ENCODE measurements around the gene ZNF76. TPM values are rescaled to one million over a fixed set of nuclear protein-coding genes. Genes with fewer than 3 reads are reported as not detected.

ZNF76 gene
- polyA plus RNA-seq, 5 donors, result 34.8 to 49.3 (median 41.2) TPM

DNA sequence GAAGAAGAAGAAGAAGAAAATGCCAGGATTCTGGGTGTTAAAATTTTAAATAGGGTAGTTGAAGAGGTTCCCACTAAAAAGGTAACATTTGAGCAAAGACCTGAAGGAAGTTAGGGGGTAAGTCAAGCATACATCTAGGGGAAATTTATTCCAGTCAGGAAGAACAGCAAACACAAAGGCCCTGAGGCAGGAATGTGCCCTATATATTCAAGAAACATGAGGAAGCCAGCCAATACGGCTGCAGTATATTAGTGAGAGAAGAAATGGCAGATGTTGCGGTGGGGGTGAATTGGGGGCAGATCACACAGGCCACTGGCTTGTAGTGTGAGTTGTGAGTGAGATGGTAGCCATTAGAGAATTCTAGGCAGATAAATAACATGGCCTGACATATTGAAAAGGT is 6.0 kb downstream of the ZNF76 start:
- no peak for DNase-seq

- DNase-seq, result no peak
Measured at GRCh38 chr6:35267446-35267845, 7.9 kb downstream of the ZNF76 start.

GRCh38 chr6:35267897-35268296 is 8.4 kb downstream of the ZNF76 start:
- no peak for DNase-seq

- no peak for DNase-seq
Measured at GRCh38 chr6:35272005-35272404, 12.5 kb downstream of the ZNF76 start.

GRCh38 chr6:35273822-35274559 is 14.5 kb downstream of the ZNF76 start:
- DNase-seq, result no peak

DNA sequence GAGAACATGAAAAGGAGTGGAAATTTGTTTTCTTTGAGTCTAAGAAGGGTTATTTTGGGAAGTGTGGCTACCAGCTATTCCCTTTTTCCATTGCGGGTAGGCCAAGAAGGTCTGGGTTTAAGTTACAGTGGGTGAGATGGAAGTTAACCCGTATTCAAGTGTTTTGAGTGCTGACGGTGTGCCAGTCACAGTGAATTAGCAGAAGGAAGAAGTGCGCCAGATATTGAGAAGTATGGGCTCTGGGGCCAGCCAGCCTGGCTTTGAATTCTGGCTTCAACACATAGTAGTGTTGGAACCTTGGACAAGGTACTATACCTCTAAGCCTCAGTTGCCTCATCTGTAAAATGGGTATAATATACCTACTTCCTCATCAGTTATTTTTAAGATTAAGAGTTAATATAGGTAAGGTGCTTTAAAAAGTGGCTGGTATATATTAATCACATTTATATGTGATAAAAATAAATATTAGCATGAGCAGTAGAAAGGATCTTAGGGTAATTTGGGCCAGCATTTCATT is 16.3 kb downstream of the ZNF76 start:
- DNase-seq, result no peak

DNA sequence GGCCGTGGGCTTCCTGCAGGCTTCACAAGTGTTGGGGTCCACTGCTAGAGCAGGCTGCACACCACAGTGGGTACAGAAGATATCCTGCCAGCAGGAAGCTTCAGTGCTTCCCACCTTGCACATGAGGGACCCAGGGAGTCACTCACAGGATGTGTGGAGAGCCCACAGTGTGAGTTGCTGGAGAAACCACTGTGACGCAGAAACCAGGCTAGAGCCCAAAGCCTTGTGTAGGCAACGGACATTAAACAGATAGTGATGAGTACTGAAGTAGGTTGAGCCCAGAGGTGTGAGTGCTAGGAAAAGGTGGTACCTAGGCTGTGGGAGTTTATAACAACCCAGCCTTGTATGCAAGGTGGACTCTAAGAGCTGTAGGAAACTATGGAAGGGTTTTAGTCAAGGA is 19.2 kb downstream of the ZNF76 start:
- no peak for DNase-seq

DNA sequence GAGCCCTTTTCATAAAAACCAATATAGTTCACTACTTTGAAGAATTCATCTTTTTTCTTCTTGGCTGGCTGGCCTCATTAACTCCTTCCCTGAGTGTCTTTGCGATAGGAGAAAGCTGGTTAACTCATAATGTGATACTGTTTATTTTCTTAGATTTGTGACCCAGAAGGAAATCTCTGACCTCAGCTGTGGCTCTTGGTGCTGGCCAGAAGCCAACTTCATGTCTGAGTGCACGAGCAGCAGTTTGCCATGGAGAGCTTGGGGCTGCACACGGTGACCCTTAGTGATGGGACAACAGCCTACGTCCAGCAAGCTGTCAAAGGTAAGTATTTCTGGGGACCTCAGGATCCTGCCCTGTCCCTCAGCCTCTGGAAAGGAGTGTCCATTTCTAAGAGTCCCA is 21.4 kb downstream of the ZNF76 start:
- DNase-seq, result no peak

DNA sequence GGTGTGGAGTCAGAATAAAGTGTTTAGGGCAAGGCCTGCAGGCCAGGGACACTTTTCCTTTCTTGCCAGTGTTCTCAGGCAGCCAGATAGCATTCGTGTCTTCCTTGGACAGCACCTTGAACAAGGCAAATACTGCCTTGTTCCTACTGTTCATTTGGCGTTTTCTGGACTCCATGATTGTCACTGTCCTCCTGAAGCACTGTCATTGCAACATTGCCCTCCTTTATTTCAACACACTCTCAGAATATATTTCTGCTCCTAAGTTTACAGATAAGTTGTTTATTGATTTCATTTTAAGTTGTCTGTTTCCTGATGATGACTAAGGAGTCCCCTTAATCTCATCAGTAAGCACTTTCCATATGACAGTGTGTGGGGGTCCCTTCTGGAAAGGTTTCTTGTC is 22.9 kb downstream of the ZNF76 start:
- no peak for DNase-seq

DNA sequence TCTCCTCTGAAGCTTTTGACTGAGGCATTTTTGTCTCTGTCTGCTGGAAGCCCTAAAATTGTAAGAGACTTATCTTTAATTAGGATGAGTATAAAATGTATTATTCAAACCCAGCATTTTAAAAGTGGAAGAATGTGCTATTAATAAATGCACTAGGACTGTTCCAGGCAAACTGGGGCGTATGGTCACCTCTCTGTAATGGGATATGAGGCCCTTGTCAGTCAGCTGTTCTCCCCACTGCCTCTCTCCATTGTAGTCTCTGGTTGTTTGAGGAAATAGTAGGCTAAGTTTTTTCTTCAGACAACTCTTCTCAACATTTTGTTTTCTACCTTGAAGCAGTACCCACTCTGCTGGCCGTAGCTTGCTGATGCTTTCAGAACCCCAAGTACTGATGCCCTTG is 23.8 kb downstream of the ZNF76 start:
- DNase-seq, result no peak

DNA sequence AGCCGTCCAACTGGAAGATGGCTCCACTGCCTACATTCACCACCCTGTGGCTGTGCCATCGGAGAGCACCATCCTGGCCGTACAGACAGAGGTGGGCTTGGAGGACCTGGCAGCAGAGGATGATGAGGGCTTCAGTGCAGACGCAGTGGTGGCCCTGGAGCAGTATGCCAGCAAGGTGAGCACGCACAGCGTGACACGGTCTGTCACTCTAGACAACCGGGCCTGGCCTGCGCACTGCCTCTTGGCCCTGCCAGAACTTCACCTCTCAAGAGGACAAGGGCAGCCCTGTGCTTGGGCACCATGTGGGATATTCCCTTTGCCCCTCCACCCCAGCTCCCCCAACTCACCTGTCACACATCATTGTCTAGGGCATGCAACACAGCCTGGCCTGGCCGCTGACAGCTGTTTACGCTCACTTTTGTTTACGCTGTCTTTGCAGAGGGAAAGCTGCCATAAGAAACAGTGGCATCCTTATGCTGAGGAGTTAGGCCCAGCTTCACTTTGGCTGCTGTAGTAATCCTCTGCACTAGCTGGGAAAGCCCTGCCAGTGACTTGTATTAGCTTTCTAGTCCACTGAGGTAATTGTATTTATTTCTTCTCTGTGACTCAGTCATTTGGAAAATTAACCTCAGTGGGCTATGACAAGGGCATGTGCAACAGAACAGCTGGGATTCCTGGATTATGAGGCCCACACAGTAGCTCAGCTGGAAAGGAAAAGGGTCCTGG is 28.3 kb downstream of the ZNF76 start:
- DNase-seq, result no peak

GRCh38 chr6:35288834-35289233 is 29.3 kb downstream of the ZNF76 start:
- DNase-seq, result no peak

GRCh38 chr6:35291491-35291890 is 32.0 kb downstream of the ZNF76 start:
- DNase-seq, result no peak

- no peak for DNase-seq
Measured at GRCh38 chr6:35292494-35292893, 33.0 kb downstream of the ZNF76 start.

DNA sequence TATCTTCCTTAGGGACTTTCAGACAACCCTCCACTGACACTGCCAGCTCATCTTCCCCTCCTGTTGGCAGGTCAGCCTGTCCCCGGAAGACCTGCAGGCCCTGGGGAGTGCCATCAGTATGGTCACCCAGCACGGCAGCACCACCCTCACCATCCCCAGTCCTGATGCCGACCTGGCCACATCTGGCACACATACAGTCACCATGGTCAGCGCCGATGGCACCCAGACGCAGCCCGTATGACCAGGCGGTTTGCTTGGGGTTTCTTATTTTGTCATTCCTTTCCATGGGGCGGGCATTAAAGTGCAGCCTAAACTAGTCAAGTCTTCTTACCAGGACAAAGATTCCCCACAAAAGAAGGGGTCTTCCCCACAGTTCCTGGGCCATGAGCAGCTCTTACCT is 34.1 kb downstream of the ZNF76 start:
- no peak for DNase-seq

DNA sequence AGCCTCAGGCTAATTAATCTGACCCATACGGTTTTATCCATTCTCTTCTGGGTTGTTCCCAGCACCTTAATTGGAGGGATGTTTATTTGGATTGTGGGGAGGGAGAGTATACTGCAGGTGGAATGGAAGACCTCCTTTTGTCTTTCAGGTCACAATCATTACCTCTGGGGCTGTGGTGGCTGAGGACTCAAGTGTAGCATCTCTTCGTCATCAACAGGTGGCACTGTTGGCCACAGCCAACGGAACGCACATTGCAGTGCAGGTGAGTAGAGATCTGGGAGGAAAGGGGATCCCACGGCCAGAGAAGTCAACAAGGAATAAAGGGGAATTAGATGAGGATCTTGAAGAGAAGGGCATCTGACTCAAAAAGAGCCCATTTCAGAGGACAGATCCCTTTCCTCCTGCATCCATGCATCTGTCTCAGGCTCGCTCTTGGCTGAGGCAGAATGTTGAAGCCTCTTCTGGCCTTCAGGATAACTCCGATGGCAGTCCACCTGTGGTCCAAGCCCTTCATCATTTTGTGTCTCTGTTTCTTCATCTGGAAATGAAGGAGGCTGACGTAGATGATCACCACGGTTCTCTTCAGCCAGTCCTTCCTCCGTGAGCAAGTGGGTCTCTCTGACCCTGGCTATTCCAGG is 34.9 kb downstream of the ZNF76 start:
- DNase-seq, result no peak

- DNase-seq, result no peak
Measured at GRCh38 chr6:35295036-35295435, 35.5 kb downstream of the ZNF76 start.

GRCh38 chr6:35295521-35296315 is 36.2 kb downstream of the ZNF76 start:
- DNase-seq, result no peak

GRCh38 chr6:35296931-35297600 is 37.5 kb downstream of the ZNF76 start:
- DNase-seq, result no peak

- peak; percentile 78 to 80 for DNase-seq
Measured at GRCh38 chr6:35297601-35298481, 38.3 kb downstream of the ZNF76 start, which contains the start of gene DEF6. Gene DEF6, plus strand, starts transcription at chr6:35297818. Its CDS starts 39 bp downstream, at chr6:35297857.

Data from right lung (tissue), 5 donors.